Esophagus muscularis mucosa (tissue), 4 donors: Measurements from ENCODE around the gene WDR27. TPM values are rescaled to one million over a fixed set of nuclear protein-coding genes. Genes with fewer than 3 reads are reported as not detected.

Experiments used
- DNase-seq: peaks from one replicate; pipeline ENCODE4 v3.0.0-alpha.2; 2017; ENCODE audit errors: extremely low spot score
- H3K27ac ChIP-seq, 4 donors: fragments of 200-600 bp; sonication (generic); replicated peaks in 1 of 4; 1 replicate in 3 of 4; 2 replicates in 1 of 4; pipeline ENCODE4 v1.5.1; 2016 to 2019; ENCODE audit warnings: mild to moderate bottlenecking in 1 of 4
- H3K27me3 ChIP-seq, 4 donors: fragments of 200-600 bp; sonication (generic); one replicate each; pipeline versions ENCODE4 v1.5.1 to v1.6.0; 2016 to 2019
- H3K36me3 ChIP-seq, 4 donors: fragments of 200-600 bp; sonication (generic); one replicate each; pipeline ENCODE4 v1.5.1; 2016 to 2019
- H3K4me1 ChIP-seq, 4 donors: fragments of 200-600 bp; sonication (generic); one replicate each; pipeline ENCODE4 v1.5.1; 2016 to 2019
- H3K4me3 ChIP-seq, 4 donors: fragments of 200-600 bp; sonication (generic); 1 replicate in 2 of 4; 2 replicates in 2 of 4; pipeline ENCODE4 v1.5.1; 2016 to 2019; ENCODE audit warnings: mild to moderate bottlenecking in 4 of 4, moderate library complexity in 1 of 4
- H3K9me3 ChIP-seq, 4 donors: fragments of 200-600 bp; sonication (generic); 1 replicate in 3 of 4; 2 replicates in 1 of 4; pipeline ENCODE4 v1.5.1; 2016 to 2019
- CTCF ChIP-seq, 3 experiments: fragments of 200-600 bp in 2 of 3; fragments of 450-650 bp in 1 of 3; sonication (generic) in 2 of 3; IDR thresholded peaks; one replicate each; pipeline ENCODE4 v1.5.1; 2017 to 2019; ENCODE audit warnings: antibody characterized with exemption in 3 of 3, mild to moderate bottlenecking in 2 of 3, moderate library complexity in 1 of 3
- EP300 ChIP-seq: sonication (generic); formaldehyde crosslinking; IDR thresholded peaks from one replicate; pipeline ENCODE4 v1.6.1; 2017; ENCODE audit warnings: antibody characterized with exemption
- POLR2A ChIP-seq: fragments of 450-650 bp; IDR thresholded peaks from one replicate; pipeline ENCODE4 v1.6.1; 2017; ENCODE audit warnings: antibody characterized with exemption, moderate library complexity, mild to moderate bottlenecking, low read depth
- POLR2AphosphoS5 ChIP-seq, 2 donors: sonication (generic); formaldehyde crosslinking; IDR thresholded peaks; one replicate each; pipeline ENCODE4 v1.6.1; 2017; ENCODE audit warnings: antibody characterized with exemption in 2 of 2
- WGBS: methylation state at CpG from one replicate; pipeline ENCODE4 v1.1.5; 2018; 5-methylcytosine and 5-hydroxymethylcytosine counted together
- intact Hi-C: fragments of 100-400 bp; cut with DNase I; formaldehyde crosslinking; loops from one replicate; pipeline ENCODE4 v1.15.1; 2023
- total RNA-seq, 4 donors: library from RNA; depleted of rRNA; stranded (reverse); fragments of >200 nt; gene quantifications; one replicate each; pipeline versions ENCODE4 v1.1.0 to v1.2.1, GENCODE V29; 2016

WDR27 gene
- total RNA-seq, 4 donors from 2014 or later, result 9.3 to 18.4 (median 14.4) TPM

- Histone ChIP-seq H3K27ac (peak overlapping the region; percentile 54 to 65 (median 62)), H3K4me3 (no peak overlapping the region), H3K4me1 (peaks cover 0 to 27% (median 8%) of the 10 kb centered on the region in 4 donors), H3K27me3 (no peaks in the 10 kb centered on the region), H3K36me3 (no peaks in the 10 kb centered on the region), H3K9me3 (peaks cover 0 to 44% (median 25%) of the 10 kb centered on the region in 4 donors)
- TF ChIP-seq POLR2AphosphoS5 (IDR thresholded peaks at IDR 0.05), result no peak
- DNase-seq, result no peak
- intact Hi-C loops, result no loop called here
- WGBS, result 91% methylated on average over 11 of the region's 11 CpGs
Observed at GRCh38 chr6:169429001-169429400, 272.8 kb downstream of the WDR27 start.

GRCh38 chr6:169428532-169428931 lies 273.3 kb downstream of the WDR27 start:
- Histone ChIP-seq H3K36me3 (no peaks in the 10 kb centered on the region), H3K27me3 (no peaks in the 10 kb centered on the region), H3K27ac (peak overlapping the region; percentile 54 to 65 (median 62)), H3K9me3 (peaks cover 0 to 39% (median 22%) of the 10 kb centered on the region in 4 donors), H3K4me3 (no peak overlapping the region), H3K4me1 (peaks cover 0 to 27% (median 8%) of the 10 kb centered on the region in 4 donors)
- TF ChIP-seq CTCF (IDR thresholded peaks at IDR 0.05) (no peak), EP300 (no peak)
- DNase-seq, result no peak
- intact Hi-C loops, result no loop called here
- WGBS, result 59% methylated on average over 12 of the region's 12 CpGs

GRCh38 chr6:169427856-169428255 lies 274.0 kb downstream of the WDR27 start:
- H3K27ac ChIP-seq, result peak overlapping the region; percentile 54 to 65 (median 62)
- peaks cover 0 to 27% (median 8%) of the 10 kb centered on the region in 4 donors for H3K4me1 ChIP-seq
- H3K9me3 ChIP-seq, result peaks cover 0 to 33% (median 22%) of the 10 kb centered on the region in 4 donors
- no peaks in the 10 kb centered on the region for H3K27me3 ChIP-seq
- TF ChIP-seq EP300 (no peak), POLR2AphosphoS5 (IDR thresholded peaks at IDR 0.05) (peak in 1 of 2 donors; percentile 29)
- 44% methylated on average over 11 of the region's 11 CpGs for WGBS
- intact Hi-C loops, result no loop called here
- no peaks in the 10 kb centered on the region for H3K36me3 ChIP-seq
- peak overlapping the region in 1 of 4 donors; percentile 24 for H3K4me3 ChIP-seq
- DNase-seq, result no peak

GRCh38 chr6:169426611-169427010 lies 275.2 kb downstream of the WDR27 start:
- no peak overlapping the region for H3K4me3 ChIP-seq
- no peaks in the 10 kb centered on the region for H3K36me3 ChIP-seq
- intact Hi-C loops, result no loop called here
- H3K27me3 ChIP-seq, result no peaks in the 10 kb centered on the region
- no peak for TF ChIP-seq CTCF (IDR thresholded peaks at IDR 0.05)
- 84% methylated on average over 8 of the region's 10 CpGs for WGBS
- DNase-seq, result no peak
- peak overlapping the region in 3 of 4 donors; percentile 54 to 65 (median 65) for H3K27ac ChIP-seq
- H3K9me3 ChIP-seq, result peaks cover 0 to 21% (median 16%) of the 10 kb centered on the region in 4 donors
- peaks cover 0 to 27% (median 8%) of the 10 kb centered on the region in 4 donors for H3K4me1 ChIP-seq

GRCh38 chr6:169425628-169426370 lies 276.0 kb downstream of the WDR27 start:
- intact Hi-C loops, result no loop called here
- H3K27me3 ChIP-seq, result no peaks in the 10 kb centered on the region
- peaks cover 0 to 13% (median 8%) of the 10 kb centered on the region in 4 donors for H3K9me3 ChIP-seq
- peaks cover 0 to 27% (median 8%) of the 10 kb centered on the region in 4 donors for H3K4me1 ChIP-seq
- 93% methylated on average over 27 of the region's 31 CpGs for WGBS
- TF ChIP-seq POLR2AphosphoS5 (IDR thresholded peaks at IDR 0.05) (no peak), EP300 (no peak), POLR2A (no peak), CTCF (IDR thresholded peaks at IDR 0.05) (no peak)
- no peak for DNase-seq
- no peaks in the 10 kb centered on the region for H3K36me3 ChIP-seq
- no peak overlapping the region for H3K4me3 ChIP-seq
- peak overlapping the region in 2 of 4 donors; percentile 44 to 52 for H3K27ac ChIP-seq
